Omental fat pad (tissue), 4 donors: Measurements from ENCODE around the gene CLSTN2. TPM values are rescaled to one million over a fixed set of nuclear protein-coding genes. Genes with fewer than 3 reads are reported as not detected.

ENCODE experiments used
- ATAC-seq: fragments of 150-250 bp; one replicate; pipeline ENCODE4 v1.9.1; 2016; ENCODE audit warnings: mild to moderate bottlenecking, moderate library complexity; ENCODE audit not compliant: low FRiP score
- DNase-seq: peaks from one replicate; pipeline ENCODE4 v3.0.0-alpha.2; 2019; ENCODE audit warnings: low spot score
- CTCF ChIP-seq, 3 donors: fragments of 450-650 bp; IDR thresholded peaks; one replicate each; pipeline ENCODE4 v1.5.1; 2016 to 2017; ENCODE audit warnings: antibody characterized with exemption in 3 of 3, mild to moderate bottlenecking in 3 of 3, moderate library complexity in 2 of 3
- total RNA-seq, 4 donors: library from RNA; depleted of rRNA; stranded (reverse); fragments of >200 nt; gene quantifications; one replicate each; pipeline ENCODE4 v1.1.0, GENCODE V29; 2016

Gene CLSTN2
- total RNA-seq, 4 donors from 2014 or later = 20.0 to 40.5 (median 37.8) TPM

GRCh38 chr3:139897759-139898158, 37.2 kb upstream of the CLSTN2 start:
- ATAC-seq (no peak), DNase-seq (no peak)
- TF ChIP-seq CTCF (IDR thresholded peaks at IDR 0.05) = no peak

GRCh38 chr3:139906418-139906817, 28.6 kb upstream of the CLSTN2 start:
- TF ChIP-seq CTCF (IDR thresholded peaks at IDR 0.05) = no peak
- no peak for ATAC-seq
- no peak for DNase-seq

GRCh38 chr3:139909811-139910210, 25.2 kb upstream of the CLSTN2 start:
- no peak for DNase-seq
- TF ChIP-seq CTCF (IDR thresholded peaks at IDR 0.05) = no peak
- ATAC-seq = no peak

GRCh38 chr3:139916271-139916670, 18.7 kb upstream of the CLSTN2 start:
- no peak for TF ChIP-seq CTCF (IDR thresholded peaks at IDR 0.05)
- ATAC-seq (no peak), DNase-seq (no peak)

GRCh38 chr3:139917226-139917785, 17.7 kb upstream of the CLSTN2 start:
- ATAC-seq (no peak), DNase-seq (no peak)
- TF ChIP-seq CTCF (IDR thresholded peaks at IDR 0.05) = no peak

- ATAC-seq = no peak
- no peak for TF ChIP-seq CTCF (IDR thresholded peaks at IDR 0.05)
- no peak for DNase-seq
Measured at GRCh38 chr3:139928708-139929505, 6.1 kb upstream of the CLSTN2 start.

GRCh38 chr3:139930211-139930610, 4.8 kb upstream of the CLSTN2 start:
- ATAC-seq = no peak
- TF ChIP-seq CTCF (IDR thresholded peaks at IDR 0.05) = no peak
- DNase-seq = no peak
